ENCODE results near the gene HM13. TPM values are rescaled to one million over a fixed set of nuclear protein-coding genes. Genes with fewer than 3 reads are reported as not detected.
A peak's percentile ranks its signal among the peaks of the same experiment; 100 is the strongest.
"Not testable (repeated sequence)": the region's sequence is repeated elsewhere in the genome, so short reads cannot be mapped to it uniquely, and the experiment has no call there.

Gene HM13
- total RNA-seq, 2 donors from 2014 or later = 99.7 to 131 TPM

DNA sequence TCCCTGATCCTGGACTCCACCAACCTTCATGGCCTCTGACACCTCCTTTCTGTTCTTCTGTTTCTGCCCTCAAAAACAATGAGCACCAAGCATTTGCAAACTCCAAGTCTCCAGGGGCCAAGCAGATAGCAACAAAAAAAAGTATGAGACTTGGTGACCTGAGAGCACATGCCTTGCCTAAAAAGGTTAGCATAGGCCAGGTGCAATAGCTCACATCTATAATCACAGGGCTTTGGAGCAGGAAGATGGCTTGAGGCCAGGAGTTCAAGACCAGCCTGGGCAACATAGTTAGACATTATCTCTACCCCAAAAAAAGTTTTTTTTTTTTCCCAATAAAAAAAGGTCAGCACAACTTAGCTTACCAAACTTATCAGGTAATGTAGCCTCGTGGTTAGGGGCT lies 13.7 kb upstream of the HM13 start:
- no peak overlapping the region for H3K4me3 ChIP-seq
- no peak overlapping the region for H3K27ac ChIP-seq
- no peak for DNase-seq (ENCODE audit: low spot score)
- intact Hi-C loops (cut with DNase I) = loop anchor here (5.0 kb wide), 1 partner anchor 38 kb away; no protein-coding TSS in a partner anchor
- H3K4me1 ChIP-seq (replicated peaks) = no peaks in the 10 kb centered on the region
- TF ChIP-seq, protein P1, sequence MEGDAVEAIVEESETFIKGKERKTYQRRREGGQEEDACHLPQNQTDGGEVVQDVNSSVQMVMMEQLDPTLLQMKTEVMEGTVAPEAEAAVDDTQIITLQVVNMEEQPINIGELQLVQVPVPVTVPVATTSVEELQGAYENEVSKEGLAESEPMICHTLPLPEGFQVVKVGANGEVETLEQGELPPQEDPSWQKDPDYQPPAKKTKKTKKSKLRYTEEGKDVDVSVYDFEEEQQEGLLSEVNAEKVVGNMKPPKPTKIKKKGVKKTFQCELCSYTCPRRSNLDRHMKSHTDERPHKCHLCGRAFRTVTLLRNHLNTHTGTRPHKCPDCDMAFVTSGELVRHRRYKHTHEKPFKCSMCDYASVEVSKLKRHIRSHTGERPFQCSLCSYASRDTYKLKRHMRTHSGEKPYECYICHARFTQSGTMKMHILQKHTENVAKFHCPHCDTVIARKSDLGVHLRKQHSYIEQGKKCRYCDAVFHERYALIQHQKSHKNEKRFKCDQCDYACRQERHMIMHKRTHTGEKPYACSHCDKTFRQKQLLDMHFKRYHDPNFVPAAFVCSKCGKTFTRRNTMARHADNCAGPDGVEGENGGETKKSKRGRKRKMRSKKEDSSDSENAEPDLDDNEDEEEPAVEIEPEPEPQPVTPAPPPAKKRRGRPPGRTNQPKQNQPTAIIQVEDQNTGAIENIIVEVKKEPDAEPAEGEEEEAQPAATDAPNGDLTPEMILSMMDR (IDR thresholded peaks at IDR 0.05) = no peak
- TF ChIP-seq POLR2A (IDR thresholded peaks at IDR 0.05) = no peak
- TF ChIP-seq POLR2AphosphoS5 (IDR thresholded peaks at IDR 0.05) = no peak
- WGBS = 62% methylated on average over 1 of the region's 1 CpG
- no peaks in the 10 kb centered on the region for H3K27me3 ChIP-seq (replicated peaks; ENCODE audit: insufficient read depth)
- H3K9me3 ChIP-seq = no peaks in the 10 kb centered on the region
- H3K36me3 ChIP-seq = no peaks in the 10 kb centered on the region

DNA sequence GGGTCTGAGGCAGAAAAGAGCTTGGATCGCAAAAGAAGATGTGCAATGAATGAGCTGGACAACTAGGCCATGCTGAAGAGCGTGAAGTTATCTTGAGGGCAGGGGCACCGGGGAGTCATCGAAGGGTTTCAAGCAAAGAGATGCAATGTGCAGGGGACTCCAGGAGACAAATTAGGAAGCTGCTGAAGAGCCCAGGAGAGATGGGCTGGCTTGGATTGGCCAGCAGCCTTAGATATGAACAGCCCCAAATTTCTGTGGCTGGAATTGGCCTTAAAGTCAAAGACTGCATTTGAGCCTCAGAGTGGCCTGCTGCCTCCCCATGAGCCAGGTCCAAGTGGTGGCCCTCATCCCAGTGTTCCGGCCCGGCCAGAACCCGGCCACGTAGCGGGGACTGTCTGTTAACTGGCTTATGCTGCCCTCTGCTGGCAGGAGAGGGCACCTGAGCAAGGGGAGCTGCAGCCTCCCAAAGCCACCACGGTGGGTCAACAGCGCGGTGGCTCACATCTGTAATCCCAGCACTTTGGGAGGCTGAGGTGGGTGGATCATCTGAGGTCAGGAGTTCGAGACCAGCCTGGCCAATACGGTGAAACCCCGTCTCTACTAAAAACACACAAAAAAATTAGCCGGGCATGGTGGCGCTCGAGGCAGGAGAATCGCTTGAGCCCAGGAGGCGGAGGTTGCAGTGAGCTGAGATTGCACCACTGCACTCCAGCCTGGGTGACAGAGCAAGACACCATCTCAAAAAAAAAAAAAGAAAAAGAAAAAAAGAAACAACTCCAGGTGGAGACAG lies 11.2 kb upstream of the HM13 start:
- H3K9me3 ChIP-seq; H3K36me3 ChIP-seq; H3K4me1 ChIP-seq (replicated peaks); H3K27ac ChIP-seq; H3K4me3 ChIP-seq; H3K27me3 ChIP-seq (replicated peaks; ENCODE audit: insufficient read depth): not testable (repeated sequence)
- intact Hi-C loops (cut with DNase I) = loop anchor here (5.0 kb wide), 1 partner anchor 41 kb away; no protein-coding TSS in a partner anchor
- 27% methylated on average over 20 of the region's 20 CpGs for WGBS
- TF ChIP-seq, protein P1 (IDR thresholded peaks at IDR 0.05) = peak; percentile 76 to 89 (median 83)
- peak; percentile 62 for DNase-seq (ENCODE audit: low spot score)

DNA sequence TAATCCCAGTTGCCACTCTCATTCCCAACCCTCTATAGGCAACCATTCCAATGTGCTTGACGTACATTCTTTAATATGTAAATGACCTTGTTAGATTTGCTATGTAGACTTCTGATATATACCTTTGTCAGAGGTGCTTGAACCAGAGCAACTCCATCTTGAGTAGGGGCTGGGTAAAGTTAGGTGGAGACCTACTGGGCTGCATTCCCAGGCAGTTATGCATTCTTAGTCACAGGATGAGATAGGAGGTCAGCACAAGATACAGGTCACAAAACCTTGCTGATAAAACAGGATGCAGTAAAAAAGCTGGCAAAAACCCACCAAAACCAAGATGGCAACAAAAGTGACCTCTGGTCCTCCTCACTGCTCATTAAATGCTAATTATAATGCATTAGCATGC lies 8.3 kb upstream of the HM13 start:
- no peak for DNase-seq (ENCODE audit: low spot score)
- no peak overlapping the region for H3K27ac ChIP-seq
- intact Hi-C loops (cut with DNase I) = no loop called here
- H3K27me3 ChIP-seq (replicated peaks; ENCODE audit: insufficient read depth) = no peaks in the 10 kb centered on the region
- WGBS = 77% methylated on average over 1 of the region's 1 CpG
- no peaks in the 10 kb centered on the region for H3K4me1 ChIP-seq (replicated peaks)
- H3K9me3 ChIP-seq = no peaks in the 10 kb centered on the region
- no peaks in the 10 kb centered on the region for H3K36me3 ChIP-seq
- TF ChIP-seq POLR2AphosphoS5 (IDR thresholded peaks at IDR 0.05) (no peak), POLR2A (IDR thresholded peaks at IDR 0.05) (no peak)
- TF ChIP-seq, protein P1 (IDR thresholded peaks at IDR 0.05) = no peak
- H3K4me3 ChIP-seq = no peak overlapping the region

- no peaks in the 10 kb centered on the region for H3K36me3 ChIP-seq
- H3K9me3 ChIP-seq = no peaks in the 10 kb centered on the region
- H3K27me3 ChIP-seq (replicated peaks; ENCODE audit: insufficient read depth) = no peaks in the 10 kb centered on the region
- intact Hi-C loops (cut with DNase I) = no loop called here
- H3K4me1 ChIP-seq (replicated peaks) = no peaks in the 10 kb centered on the region
- no peak for TF ChIP-seq POLR2AphosphoS5 (IDR thresholded peaks at IDR 0.05)
- WGBS = 75% methylated on average over 5 of the region's 5 CpGs
- no peak overlapping the region for H3K27ac ChIP-seq
- DNase-seq (ENCODE audit: low spot score) = no peak
- H3K4me3 ChIP-seq = no peak overlapping the region
These were observed 5.6 kb upstream of the HM13 start for GRCh38 chr20:31508517-31509244.

DNA sequence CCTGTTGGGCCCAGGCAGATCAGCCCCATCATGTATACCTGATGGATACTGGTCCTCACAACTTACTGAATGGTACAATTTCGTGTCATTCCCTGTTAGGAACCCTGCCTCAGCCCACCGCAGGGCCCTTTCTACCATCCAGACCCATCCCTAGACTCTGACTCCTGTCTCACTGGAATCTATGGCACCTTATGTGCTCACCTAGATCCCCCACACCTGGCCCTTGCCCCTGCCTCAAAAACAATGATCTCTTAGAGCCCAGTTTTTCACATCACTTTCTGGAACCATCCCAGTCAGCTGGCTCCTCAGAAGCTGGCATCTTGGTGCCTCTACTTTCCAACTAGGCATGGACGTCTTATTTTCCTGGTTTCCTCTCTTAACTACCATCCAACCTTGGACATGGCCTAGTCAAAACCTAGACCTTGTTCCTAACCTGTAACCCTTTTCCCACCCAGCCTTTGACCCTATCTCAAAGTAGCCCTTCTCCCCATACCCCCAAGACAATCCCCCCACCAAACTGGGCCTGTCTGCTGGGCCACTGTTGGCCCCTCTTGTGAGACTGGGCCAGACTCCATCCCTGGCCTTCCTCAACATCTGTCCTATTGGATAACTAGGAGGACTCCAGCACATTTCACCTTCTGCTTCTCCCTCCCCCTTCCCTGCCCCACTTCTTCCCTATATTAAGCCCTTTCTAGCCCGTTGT lies 981 bp downstream of the HM13 start:
- intact Hi-C loops (cut with DNase I) = no loop called here
- peaks cover 17% of the 10 kb centered on the region for H3K4me1 ChIP-seq (replicated peaks)
- TF ChIP-seq POLR2AphosphoS5 (IDR thresholded peaks at IDR 0.05) (no peak), POLR2A (IDR thresholded peaks at IDR 0.05) (no peak)
- TF ChIP-seq, protein P1 (IDR thresholded peaks at IDR 0.05) = no peak
- WGBS = 13% methylated on average over 4 of the region's 4 CpGs
- no peaks in the 10 kb centered on the region for H3K9me3 ChIP-seq
- H3K27ac ChIP-seq = peak overlapping the region; percentile 65 to 75
- no peaks in the 10 kb centered on the region for H3K36me3 ChIP-seq
- peak overlapping the region; percentile 89 to 97 for H3K4me3 ChIP-seq
- H3K27me3 ChIP-seq (replicated peaks; ENCODE audit: insufficient read depth) = no peaks in the 10 kb centered on the region
- no peak for DNase-seq (ENCODE audit: low spot score)

Data from prostate gland (tissue), 2 donors.